H9 (cell line): ENCODE measurements around the gene EPHA3. TPM values are rescaled to one million over a fixed set of nuclear protein-coding genes. Genes with fewer than 3 reads are reported as not detected.

Source experiments
- DNase-seq: peaks from one replicate; pipeline ENCODE4 v3.0.0-alpha.2; 2017
- H2AFZ ChIP-seq: one replicate; pipeline ENCODE4 v1.6.1; 2013; ENCODE audit warnings: mild to moderate bottlenecking, low read length, control low read depth, moderate library complexity
- H2AK5ac ChIP-seq: 2 replicates; pipeline ENCODE4 v1.6.1; 2013; ENCODE audit warnings: low read length, control low read depth, mixed read lengths; ENCODE audit not compliant: insufficient read length
- H2BK120ac ChIP-seq: one replicate; pipeline ENCODE4 v1.6.1; 2013; ENCODE audit warnings: low read depth, mild to moderate bottlenecking, low read length, control low read depth, inconsistent platforms; ENCODE audit not compliant: poor library complexity, severe bottlenecking
- H2BK12ac ChIP-seq: 2 replicates; pipeline ENCODE4 v1.6.1; 2013; ENCODE audit warnings: low read length, control low read depth, mixed read lengths, low read depth; ENCODE audit not compliant: insufficient read length
- H2BK15ac ChIP-seq: 2 replicates; pipeline ENCODE4 v1.6.1; 2013; ENCODE audit warnings: low read depth, low read length, control low read depth
- H2BK20ac ChIP-seq: one replicate; pipeline ENCODE4 v1.6.1; 2013; ENCODE audit warnings: low read depth, mild to moderate bottlenecking, low read length, control low read depth, inconsistent platforms; ENCODE audit not compliant: poor library complexity, severe bottlenecking
- H2BK5ac ChIP-seq: 2 replicates; pipeline ENCODE4 v1.6.1; 2013; ENCODE audit warnings: low read length, control low read depth, mixed read lengths; ENCODE audit not compliant: insufficient read length
- H3K14ac ChIP-seq: 2 replicates; pipeline ENCODE4 v1.6.1; 2013; ENCODE audit warnings: low read length, control low read depth; ENCODE audit not compliant: insufficient read depth
- H3K18ac ChIP-seq: 2 replicates; pipeline ENCODE4 v1.6.1; 2013; ENCODE audit warnings: low read depth, mild to moderate bottlenecking, mixed read lengths, low read length, control low read depth; ENCODE audit not compliant: insufficient read length
- H3K23ac ChIP-seq: 2 replicates; pipeline ENCODE4 v1.6.1; 2013; ENCODE audit warnings: low read length, control low read depth, mixed read lengths, low read depth; ENCODE audit not compliant: insufficient read length
- H3K23me2 ChIP-seq: 2 replicates; pipeline ENCODE4 v1.6.1; 2013; ENCODE audit warnings: low read depth, mild to moderate bottlenecking, mixed read lengths, low read length, control low read depth; ENCODE audit not compliant: insufficient read length, poor library complexity, severe bottlenecking
- H3K27ac ChIP-seq: 2 replicates; pipeline ENCODE4 v1.5.1; 2013; ENCODE audit warnings: low read length, control low read depth, mixed read lengths, low read depth; ENCODE audit not compliant: insufficient read length
- H3K27me3 ChIP-seq: 2 replicates; pipeline ENCODE4 v1.6.1; 2013; ENCODE audit warnings: low read length, control low read depth, inconsistent platforms; ENCODE audit not compliant: insufficient read depth
- H3K4ac ChIP-seq: 2 replicates; pipeline ENCODE4 v1.6.1; 2013; ENCODE audit warnings: low read depth, mild to moderate bottlenecking, control low read depth, inconsistent platforms, low read length, moderate library complexity
- H3K4me1 ChIP-seq: 2 replicates; pipeline ENCODE4 v1.6.1; 2013; ENCODE audit warnings: low read length, control low read depth, inconsistent platforms; ENCODE audit not compliant: insufficient read depth
- H3K4me2 ChIP-seq: 2 replicates; pipeline ENCODE4 v1.6.1; 2013; ENCODE audit warnings: low read length, control low read depth, mixed read lengths; ENCODE audit not compliant: insufficient read length, insufficient read depth
- H3K56ac ChIP-seq: 2 replicates; pipeline ENCODE4 v1.6.1; 2013; ENCODE audit warnings: low read depth, mild to moderate bottlenecking, mixed read lengths, low read length, control low read depth; ENCODE audit not compliant: insufficient read length
- H3K79me1 ChIP-seq: 2 replicates; pipeline ENCODE4 v1.6.1; 2013; ENCODE audit warnings: low read depth, mild to moderate bottlenecking, moderate library complexity, low read length, control low read depth, inconsistent platforms; ENCODE audit not compliant: insufficient read depth, poor library complexity, severe bottlenecking
- H3K79me2 ChIP-seq: 2 replicates; pipeline ENCODE4 v1.6.1; 2013; ENCODE audit warnings: low read length, control low read depth, inconsistent platforms; ENCODE audit not compliant: insufficient read depth
- H3K9ac ChIP-seq: 2 replicates; pipeline ENCODE4 v1.6.1; 2013; ENCODE audit warnings: low read length, control low read depth, mixed read lengths; ENCODE audit not compliant: insufficient read length; ENCODE audit errors: extremely low read depth
- H3K9me3 ChIP-seq: one replicate; pipeline ENCODE4 v1.6.1; 2013; ENCODE audit warnings: low read depth, low read length, inconsistent platforms; ENCODE audit not compliant: control insufficient read depth
- H3T11ph ChIP-seq: one replicate; pipeline ENCODE4 v1.6.1; 2013; ENCODE audit warnings: mild to moderate bottlenecking, low read length, control low read depth, inconsistent platforms
- H4K20me1 ChIP-seq: one replicate; pipeline ENCODE4 v1.6.1; 2013; ENCODE audit not compliant: control insufficient read depth, insufficient read length, insufficient read depth
- H4K5ac ChIP-seq: 2 replicates; pipeline ENCODE4 v1.6.1; 2013; ENCODE audit warnings: low read depth, mild to moderate bottlenecking, mixed read lengths, low read length, control low read depth; ENCODE audit not compliant: insufficient read length
- H4K8ac ChIP-seq: replicated peaks from 2 replicates; pipeline ENCODE4 v1.6.1; 2013; ENCODE audit warnings: low read length, control low read depth, mixed read lengths, low read depth; ENCODE audit not compliant: insufficient read length
- H4K91ac ChIP-seq: 2 replicates; pipeline ENCODE4 v1.6.1; 2013; ENCODE audit warnings: low read depth, mild to moderate bottlenecking, moderate library complexity, mixed read lengths, low read length, control low read depth; ENCODE audit not compliant: insufficient read length
- H3K27ac Mint-ChIP-seq, 3 experiments: 2 replicates in 2 of 3; 3 replicates in 1 of 3; pipeline ENCODE4 v1.8.0; 2020 to 2021; ENCODE audit warnings: mixed read lengths in 3 of 3, mild to moderate bottlenecking in 1 of 3, moderate library complexity in 1 of 3
- H3K27me3 Mint-ChIP-seq: 2 replicates; pipeline ENCODE4 v1.8.0; 2021; ENCODE audit warnings: low read depth, mild to moderate bottlenecking, moderate library complexity, mixed read lengths
- H3K36me3 Mint-ChIP-seq, 3 experiments: 2 replicates in 2 of 3; 3 replicates in 1 of 3; pipeline ENCODE4 v1.8.0; 2020 to 2021; ENCODE audit warnings: low read depth in 3 of 3, mixed read lengths in 3 of 3; ENCODE audit not compliant: insufficient read depth in 1 of 3
- H3K4me1 Mint-ChIP-seq, 2 experiments: 2 replicates each; pipeline ENCODE4 v1.8.0; 2020; ENCODE audit warnings: mixed read lengths in 2 of 2
- H3K4me3 Mint-ChIP-seq, 2 experiments: 2 replicates in 1 of 2; 3 replicates in 1 of 2; pipeline ENCODE4 v1.8.0; 2020 to 2021; ENCODE audit warnings: mild to moderate bottlenecking in 2 of 2, mixed read lengths in 2 of 2, moderate library complexity in 1 of 2
- H3K9me3 Mint-ChIP-seq, 2 experiments: 2 replicates in 1 of 2; 3 replicates in 1 of 2; pipeline ENCODE4 v1.8.0; 2020; ENCODE audit warnings: mild to moderate bottlenecking in 2 of 2, mixed read lengths in 2 of 2, moderate library complexity in 1 of 2
- CTCF ChIP-seq: fragments of 200-600 bp; sonication (generic); conservative IDR thresholded peaks from 3 replicates; pipeline ENCODE4 v1.8.0; 2021; ENCODE audit warnings: antibody characterized with exemption, mild to moderate bottlenecking
- WGBS: extraction: QIAGEN DNeasy Blood & Tissue Kit; methylation state at CpG from one replicate; pipeline ENCODE4 v1.1.7; 2013; ENCODE audit warnings: missing lambda C conversion rate, low lambda C conversion rate, mixed read lengths; ENCODE audit not compliant: insufficient read length; ENCODE audit errors: extremely low coverage; 5-methylcytosine and 5-hydroxymethylcytosine counted together
- total RNA-seq: library from RNA; stranded (reverse); gene quantifications from 2 replicates; pipeline ENCODE4 v1.2.1, GENCODE V29; 2021

EPHA3 gene
- total RNA-seq, 1 experiment from 2014 or later: 0.66 TPM

DNA sequence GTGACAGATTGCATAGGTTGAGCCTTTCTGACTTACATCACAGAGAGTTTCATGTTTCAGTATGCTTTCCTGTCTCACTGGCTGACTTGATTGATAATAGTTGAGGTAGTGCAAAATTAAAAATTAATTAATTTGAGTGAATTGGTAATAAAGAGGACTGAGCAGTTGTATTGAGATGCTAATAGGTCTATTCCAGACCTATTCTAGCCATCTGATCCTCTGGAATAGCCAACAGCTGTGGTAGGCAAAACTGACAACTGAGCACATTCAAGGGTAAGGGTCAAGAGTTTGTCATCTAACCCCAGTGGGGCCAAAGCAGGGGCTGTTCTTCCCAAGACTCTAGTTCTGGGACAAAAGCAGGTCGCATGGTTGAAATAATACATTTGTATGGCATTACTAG lies 132.4 kb downstream of the EPHA3 start:
- Histone ChIP-seq H3K56ac (no peak overlapping the region), H3K27ac (no peak overlapping the region), H2BK5ac (no peak overlapping the region), H2BK20ac (no peak overlapping the region), H4K20me1 (no peaks in the 10 kb centered on the region), H4K91ac (no peak overlapping the region), H3K4me2 (no peak overlapping the region), H4K8ac (no peak overlapping the region), H3K23me2 (no peaks in the 10 kb centered on the region), H3K4ac (no peak overlapping the region), H4K5ac (no peak overlapping the region), H3K14ac (no peak overlapping the region), H3K79me1 (no peaks in the 10 kb centered on the region), H3K79me2 (no peaks in the 10 kb centered on the region), H3K18ac (no peak overlapping the region), H3K27me3 (no peaks in the 10 kb centered on the region), H3K9me3 (no peaks in the 10 kb centered on the region), H3T11ph (no peak overlapping the region), H3K4me1 (peaks cover 2% of the 10 kb centered on the region; the same call in 1 of the 2 replicates), H2BK15ac (no peak overlapping the region), H3K23ac (no peak overlapping the region), H2AK5ac (no peak overlapping the region), H2AFZ (no peak overlapping the region), H3K9ac (no peak overlapping the region), H2BK120ac (no peak overlapping the region), H2BK12ac (no peak overlapping the region)
- no peak for TF ChIP-seq CTCF
- no peaks in the 10 kb centered on the region for H3K27me3 Mint-ChIP-seq
- H3K4me3 Mint-ChIP-seq: no peak overlapping the region
- no CpG with 5 or more reads among the region's 1 CpG for WGBS
- peaks cover 2 to 6% of the 10 kb centered on the region in 2 experiments; a peak in 3 of 4 replicates for H3K4me1 Mint-ChIP-seq
- peaks cover 0 to 4% (median 0%) of the 10 kb centered on the region in 3 experiments; a peak in 1 of 7 replicates for H3K36me3 Mint-ChIP-seq
- peaks cover 0 to 4% of the 10 kb centered on the region in 2 experiments; a peak in 2 of 5 replicates for H3K9me3 Mint-ChIP-seq
- H3K27ac Mint-ChIP-seq: no peak overlapping the region; a peak in 1 of 7 replicates
- DNase-seq: no peak
